HG03025 (cell line): ENCODE measurements around the gene TLR1.
"Not testable (repeated sequence)": the region's sequence is repeated elsewhere in the genome, so short reads cannot be mapped to it uniquely, and the experiment has no call there.

Source experiments
- ATAC-seq: cut with Tn5 transposase; IDR thresholded peaks from one replicate; pipeline ENCODE4 v1.9.1; 2021; ENCODE audit warnings: mild to moderate bottlenecking, moderate library complexity; ENCODE audit not compliant: unreplicated experiment, low FRiP score

TLR1 gene

DNA sequence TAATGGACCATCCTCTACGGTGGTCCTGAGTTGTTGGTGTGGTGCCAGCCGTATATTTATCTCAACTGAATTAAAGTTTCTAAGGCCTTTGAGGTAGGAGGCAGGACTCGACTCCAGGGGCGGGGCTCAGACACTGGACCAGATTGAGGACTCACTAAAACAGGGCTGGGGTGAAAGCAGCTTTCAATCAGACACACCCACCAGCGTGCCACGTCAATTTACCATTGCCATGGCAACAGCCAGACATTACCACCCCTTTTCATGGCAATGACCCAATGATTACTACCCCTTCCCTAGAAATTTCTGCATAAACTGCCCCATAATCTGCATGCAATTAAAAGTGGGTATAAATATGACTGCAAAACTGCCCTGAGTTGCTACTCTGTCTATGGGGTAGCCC lies 6.7 kb upstream of the TLR1 start:
- no peak for ATAC-seq

DNA sequence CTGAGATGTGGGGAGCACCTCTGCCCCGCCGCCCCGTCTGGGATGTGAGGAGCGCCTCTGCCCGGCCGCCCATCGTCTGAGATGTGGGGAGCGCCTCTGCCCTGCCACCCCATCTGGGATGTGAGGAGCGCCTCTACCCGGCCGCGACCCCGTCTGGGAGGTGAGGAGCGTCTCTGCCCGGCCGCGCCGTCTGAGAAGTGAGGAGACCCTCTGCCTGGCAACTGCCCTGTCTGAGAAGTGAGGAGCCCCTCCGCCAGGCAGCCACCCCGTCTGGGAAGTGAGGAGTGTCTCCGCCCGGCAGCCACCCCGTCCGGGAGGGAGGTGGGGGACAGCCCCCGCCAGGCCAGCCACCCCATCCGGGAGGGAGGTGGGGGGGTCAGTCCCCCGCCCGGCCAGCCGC lies 2.9 kb upstream of the TLR1 start:
- ATAC-seq, result not testable (repeated sequence)

GRCh38 chr4:38806251-38806650 lies 1.7 kb upstream of the TLR1 start:
- ATAC-seq, result not testable (repeated sequence)

DNA sequence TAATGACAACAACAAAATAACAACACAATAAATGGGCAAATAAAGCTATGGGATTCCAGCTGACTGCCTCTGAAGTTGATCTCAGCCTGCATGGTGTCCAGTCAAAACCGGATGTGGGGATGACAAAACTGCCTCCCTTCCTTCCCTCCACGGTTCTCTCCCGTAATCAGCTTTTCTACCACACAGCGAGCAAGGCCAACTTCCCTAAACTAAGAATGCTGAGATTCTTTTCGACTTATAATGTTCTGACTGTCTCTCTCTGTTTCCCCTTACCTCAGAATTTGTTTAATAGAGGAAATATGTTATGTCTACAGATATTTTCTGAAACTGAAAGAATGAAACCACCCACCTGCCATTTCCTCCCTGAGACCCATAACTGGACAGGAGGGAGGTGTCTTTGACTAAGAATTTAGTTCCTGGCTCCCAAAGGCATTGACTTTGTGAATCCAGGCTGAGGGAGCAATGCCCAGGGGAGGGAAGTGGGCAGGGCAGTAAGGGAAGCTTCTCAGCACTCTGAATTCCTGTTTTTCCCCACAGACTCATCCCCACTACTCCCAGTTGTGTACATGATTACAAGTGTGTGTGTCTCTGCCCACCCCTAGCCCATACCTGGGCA lies 1.0 kb upstream of the TLR1 start:
- peak; percentile 82 for ATAC-seq

DNA sequence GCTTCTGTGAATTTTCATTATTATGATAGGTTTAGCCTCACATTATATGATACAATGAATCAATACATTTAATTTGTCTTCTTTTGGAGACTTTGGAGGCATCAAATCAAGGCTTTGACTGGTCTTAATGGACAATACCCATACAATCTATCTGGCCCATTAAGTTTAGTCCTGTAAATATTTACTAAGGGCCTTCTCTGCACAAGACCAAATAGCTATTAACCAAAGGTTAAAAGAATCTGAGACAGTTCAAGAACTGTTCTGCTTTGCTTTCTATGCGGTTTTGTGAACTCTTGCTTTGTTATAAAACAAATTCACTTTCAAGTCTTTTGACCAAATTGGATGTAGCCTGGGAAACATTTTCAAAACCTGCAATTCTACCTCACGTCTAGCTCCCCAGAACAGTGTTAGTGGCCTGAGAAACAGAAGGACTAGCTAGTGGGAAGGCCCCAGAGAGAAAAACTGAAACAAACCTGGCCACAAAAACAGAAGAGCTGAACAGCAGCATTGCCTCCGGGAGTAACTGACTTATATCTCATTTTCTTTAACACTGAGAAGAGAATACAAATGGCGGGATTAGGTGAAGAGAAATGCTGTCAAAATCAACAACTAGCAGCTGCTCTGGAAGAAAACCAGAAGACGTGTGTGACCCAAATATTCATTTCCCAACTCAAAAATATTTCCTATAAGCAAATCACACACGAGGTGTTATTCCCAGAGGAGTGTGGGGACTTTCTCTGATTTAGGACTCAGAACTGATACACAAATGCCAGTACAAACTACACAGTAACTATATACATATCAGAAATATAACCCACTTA lies 548 bp downstream of the TLR1 start:
- ATAC-seq, result peak; percentile 53

GRCh38 chr4:38802561-38803355 lies 1.8 kb downstream of the TLR1 start:
- no peak for ATAC-seq

DNA sequence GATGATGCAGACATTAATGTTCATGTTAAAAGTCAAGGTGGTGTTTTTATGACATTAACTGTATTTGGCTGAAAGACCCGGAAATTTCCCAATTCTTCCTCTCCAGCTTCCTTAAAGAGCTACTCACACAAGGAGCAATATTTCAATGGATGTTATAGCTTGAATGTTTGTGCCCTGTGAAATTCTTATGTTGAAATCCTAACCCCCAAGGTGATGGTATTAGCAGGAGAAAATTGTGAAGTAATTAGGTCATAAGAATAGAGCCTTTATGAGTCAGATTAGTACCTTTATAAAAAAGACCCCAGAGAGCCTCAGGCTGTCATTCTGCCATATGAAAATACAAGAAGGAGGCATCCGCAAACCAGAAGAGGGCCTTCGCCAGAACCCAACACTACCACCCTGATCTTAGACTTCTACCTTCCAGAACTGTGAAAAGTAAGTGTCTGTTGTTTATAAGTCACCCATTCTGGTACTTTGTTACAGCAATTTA lies 3.6 kb downstream of the TLR1 start:
- no peak for ATAC-seq

- no peak for ATAC-seq
These were observed 4.2 kb downstream of the TLR1 start for GRCh38 chr4:38800366-38800765.

DNA sequence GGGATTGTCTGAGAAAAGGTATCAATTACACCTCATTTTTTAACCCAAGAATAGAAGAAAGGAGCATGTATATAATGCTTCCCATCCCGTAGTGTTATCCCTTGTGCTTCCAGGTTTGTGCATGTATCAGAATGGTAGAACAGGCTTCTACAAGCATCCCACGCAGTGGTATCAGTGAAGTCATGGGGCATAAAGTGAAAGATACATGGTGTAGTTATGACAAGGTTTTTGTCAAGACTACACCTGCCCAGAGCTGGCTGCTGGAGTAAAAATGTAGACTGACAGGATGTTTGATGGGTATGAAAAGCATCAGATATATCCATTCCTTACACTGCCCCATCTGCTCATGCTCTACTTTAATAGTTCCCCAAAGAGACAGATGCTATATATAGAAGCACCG lies 9.5 kb downstream of the TLR1 start:
- ATAC-seq, result no peak

GRCh38 chr4:38794051-38794450 lies 10.5 kb downstream of the TLR1 start:
- ATAC-seq, result no peak

DNA sequence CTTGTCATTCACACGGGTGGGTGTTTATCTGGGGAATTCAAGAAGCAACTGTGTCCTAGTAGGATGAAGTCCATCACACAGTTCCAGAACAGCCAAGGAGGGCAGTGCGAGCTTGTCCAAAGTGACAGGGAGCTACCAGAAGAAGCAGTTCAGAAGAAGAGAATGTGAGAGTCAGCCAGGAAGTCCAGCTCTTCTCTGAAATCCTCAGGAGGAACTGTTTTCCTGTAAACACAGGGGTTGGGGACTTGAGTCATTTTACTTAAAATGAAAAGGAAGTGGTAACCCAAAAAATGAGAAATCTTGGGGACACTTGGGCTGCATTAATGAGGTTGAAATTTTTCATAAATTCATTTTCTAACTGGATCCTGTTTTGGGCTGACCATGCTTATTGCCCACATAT lies 13.6 kb downstream of the TLR1 start:
- ATAC-seq, result no peak

- ATAC-seq, result no peak
These were observed 16.3 kb downstream of the TLR1 start for GRCh38 chr4:38788317-38788716.

- no peak for ATAC-seq
These were observed 16.9 kb downstream of the TLR1 start for GRCh38 chr4:38787693-38788092.

GRCh38 chr4:38785901-38786402 lies 18.6 kb downstream of the TLR1 start:
- ATAC-seq, result peak; percentile 47

GRCh38 chr4:38785041-38785790 lies 19.4 kb downstream of the TLR1 start:
- ATAC-seq, result no peak

DNA sequence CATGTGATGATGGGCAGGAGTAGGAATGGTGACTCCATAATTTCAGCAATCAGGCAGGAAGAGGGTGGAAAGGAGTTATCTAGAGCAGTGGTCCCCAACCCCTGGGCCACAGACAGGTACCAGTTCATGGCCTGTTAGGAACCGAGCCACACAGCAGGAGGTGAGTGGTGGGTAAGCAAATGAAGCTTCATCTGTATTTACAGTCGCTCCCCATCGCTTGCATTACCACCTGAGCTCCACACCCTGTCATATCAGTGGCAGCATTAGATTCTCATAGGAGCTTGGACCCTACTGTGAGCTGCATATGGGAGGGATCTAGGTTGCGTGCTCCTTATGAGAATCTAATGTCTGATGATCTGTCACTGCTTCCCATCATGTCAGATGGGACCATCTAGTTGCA lies 20.4 kb downstream of the TLR1 start:
- no peak for ATAC-seq

DNA sequence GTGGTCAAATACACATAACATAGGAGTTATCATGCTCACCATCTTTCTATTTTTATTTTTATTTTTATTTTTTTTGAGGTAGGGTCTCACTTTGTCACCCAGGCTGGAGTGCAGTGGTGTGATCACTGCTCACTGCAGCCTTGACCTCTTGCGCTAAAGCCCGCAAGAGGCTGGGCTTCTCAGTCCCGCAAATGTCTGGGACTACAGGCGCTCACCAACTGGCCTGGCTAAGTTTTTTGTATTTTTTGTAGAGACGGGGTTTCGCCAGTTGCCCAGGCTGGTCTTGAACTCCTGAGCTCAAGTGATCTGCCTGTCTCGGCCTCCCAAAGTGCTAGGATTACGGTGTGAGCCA lies 21.5 kb downstream of the TLR1 start:
- ATAC-seq, result no peak

- ATAC-seq, result peak; percentile 55
These were observed 22.0 kb downstream of the TLR1 start, which contains the start of gene TLR10 for GRCh38 chr4:38782452-38783108. Gene TLR10 (minus strand): TSS chr4:38782990. CDS start chr4:38775590, 7,400 bp downstream.

DNA sequence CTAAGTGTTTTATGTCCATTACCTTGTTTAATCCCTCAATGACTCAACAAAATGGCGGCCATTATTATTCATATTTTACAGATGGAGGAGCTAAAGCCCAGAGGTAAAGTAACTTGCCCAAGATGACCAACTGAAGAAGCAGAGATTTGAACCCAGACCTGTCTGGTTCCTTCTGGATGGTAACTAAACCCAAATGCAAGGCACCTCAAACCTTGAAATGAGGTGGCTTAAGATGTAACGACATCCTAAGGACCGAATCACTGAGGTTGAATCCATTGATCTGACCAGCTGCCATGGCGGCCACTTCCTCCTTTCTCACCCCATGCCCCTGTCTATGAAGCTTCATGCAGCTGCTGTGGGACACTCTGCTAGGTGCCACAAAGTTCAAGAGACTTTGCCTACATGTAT lies 22.7 kb downstream of the TLR1 start:
- ATAC-seq, result no peak
